Stimulated activated CD8-positive, alpha-beta memory T cell treated with anti-CD3 and anti-CD28 coated beads, Interleukin-15, amount 100 ng/mL, for 4 hours (primary cell): ENCODE data around the gene SLC15A2.
"Not testable (repeated sequence)": the region's sequence is repeated elsewhere in the genome, so short reads cannot be mapped to it uniquely, and the experiment has no call there.

ENCODE experiments used
- DNase-seq, 2 donors: peaks; one replicate each; pipeline ENCODE4 v3.0.0-alpha.2; 2020; ENCODE audit warnings: low read depth in 2 of 2

Gene SLC15A2, protein sequence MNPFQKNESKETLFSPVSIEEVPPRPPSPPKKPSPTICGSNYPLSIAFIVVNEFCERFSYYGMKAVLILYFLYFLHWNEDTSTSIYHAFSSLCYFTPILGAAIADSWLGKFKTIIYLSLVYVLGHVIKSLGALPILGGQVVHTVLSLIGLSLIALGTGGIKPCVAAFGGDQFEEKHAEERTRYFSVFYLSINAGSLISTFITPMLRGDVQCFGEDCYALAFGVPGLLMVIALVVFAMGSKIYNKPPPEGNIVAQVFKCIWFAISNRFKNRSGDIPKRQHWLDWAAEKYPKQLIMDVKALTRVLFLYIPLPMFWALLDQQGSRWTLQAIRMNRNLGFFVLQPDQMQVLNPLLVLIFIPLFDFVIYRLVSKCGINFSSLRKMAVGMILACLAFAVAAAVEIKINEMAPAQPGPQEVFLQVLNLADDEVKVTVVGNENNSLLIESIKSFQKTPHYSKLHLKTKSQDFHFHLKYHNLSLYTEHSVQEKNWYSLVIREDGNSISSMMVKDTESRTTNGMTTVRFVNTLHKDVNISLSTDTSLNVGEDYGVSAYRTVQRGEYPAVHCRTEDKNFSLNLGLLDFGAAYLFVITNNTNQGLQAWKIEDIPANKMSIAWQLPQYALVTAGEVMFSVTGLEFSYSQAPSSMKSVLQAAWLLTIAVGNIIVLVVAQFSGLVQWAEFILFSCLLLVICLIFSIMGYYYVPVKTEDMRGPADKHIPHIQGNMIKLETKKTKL

DNA sequence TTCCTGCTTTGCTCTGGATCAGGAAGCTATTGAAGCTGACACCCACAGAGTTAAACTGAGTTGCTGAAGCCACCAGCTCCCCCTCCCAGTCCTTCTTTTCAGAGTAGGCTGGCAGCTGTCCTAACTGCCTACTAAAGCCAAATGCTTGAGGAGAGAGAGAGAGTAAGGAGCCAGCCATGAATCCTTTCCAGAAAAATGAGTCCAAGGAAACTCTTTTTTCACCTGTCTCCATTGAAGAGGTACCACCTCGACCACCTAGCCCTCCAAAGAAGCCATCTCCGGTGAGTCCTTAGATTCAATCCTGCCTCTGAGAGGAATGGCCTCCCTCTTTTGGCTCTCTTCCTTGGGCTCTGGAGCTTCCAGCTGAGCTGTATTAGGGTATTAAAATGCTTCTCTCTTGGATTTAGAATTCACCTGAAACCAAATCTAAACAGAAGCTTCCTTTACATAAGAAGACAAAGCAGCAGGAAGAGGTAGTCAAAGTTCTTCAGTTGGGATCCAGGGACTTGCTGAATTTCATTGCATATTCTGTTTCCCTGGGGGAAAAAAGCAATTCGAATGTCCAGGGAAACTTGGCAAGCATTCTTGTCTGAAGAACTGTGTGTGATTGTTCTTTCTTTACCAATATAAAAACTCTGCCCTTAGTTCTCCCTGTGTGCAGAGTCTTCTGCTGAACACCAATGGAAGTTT is at the start of gene SLC15A2:
SLC15A2 (plus strand) TSS at position 101 of the 690 bp plus-strand sequence; CDS start at position 177, 76 bp downstream.
- DNase-seq, result no peak

DNA sequence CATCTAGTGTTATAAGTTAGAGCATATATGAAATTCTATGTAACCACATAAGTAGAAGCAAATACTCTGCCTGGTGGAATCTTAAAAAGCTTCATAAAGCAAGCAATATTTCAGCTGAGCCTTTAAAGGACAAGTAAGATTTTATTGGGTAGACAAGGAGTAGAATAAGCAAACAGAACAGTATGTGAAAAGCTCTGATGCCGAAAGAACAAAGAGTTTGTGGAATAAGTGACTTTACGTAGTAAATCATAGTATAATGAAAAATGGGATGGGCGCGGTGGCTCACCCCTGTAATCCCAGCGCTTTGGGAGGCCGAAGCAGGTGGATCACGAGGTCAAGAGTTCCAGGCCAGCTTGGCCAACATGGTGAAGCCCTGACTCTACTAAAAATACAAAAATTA is 49.3 kb upstream of the SLC15A2 start:
- no peak for DNase-seq

DNA sequence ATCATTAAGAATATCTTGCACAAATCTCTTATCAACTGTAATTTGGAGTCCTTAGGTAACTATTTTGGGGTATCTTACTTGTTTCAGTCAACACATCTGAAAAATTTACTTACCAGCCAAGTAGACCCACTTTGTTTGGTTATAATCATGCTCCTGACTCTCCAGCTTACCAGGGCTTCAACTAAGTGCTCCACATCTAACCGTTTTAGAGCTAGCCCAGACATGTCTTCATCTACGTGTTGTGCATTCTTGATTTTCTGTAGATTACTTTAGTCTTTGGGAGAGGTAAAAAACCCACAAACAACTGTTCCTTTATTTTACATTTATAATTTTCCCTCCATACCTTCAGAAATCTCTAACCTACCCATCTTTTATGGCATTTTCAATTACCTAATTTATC is 41.9 kb upstream of the SLC15A2 start:
- DNase-seq, result no peak

DNA sequence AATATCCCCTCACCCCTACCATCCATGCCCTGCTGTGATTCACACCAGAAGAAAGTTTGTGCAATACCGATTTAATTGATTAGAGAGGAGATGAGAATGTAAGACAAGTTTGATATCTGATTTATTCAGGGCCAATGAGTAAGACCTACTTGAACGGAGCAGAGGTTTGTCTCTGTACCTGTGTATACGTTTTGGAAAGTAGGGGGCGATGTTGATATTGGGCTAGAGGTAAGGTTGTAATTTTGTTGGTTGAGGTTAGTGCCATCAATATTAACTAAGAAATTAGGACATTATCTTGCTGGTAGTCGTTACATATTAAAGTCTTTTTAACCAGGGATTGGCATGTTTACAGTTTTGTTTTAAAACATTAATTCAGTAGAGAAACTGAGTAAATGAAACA is 38.6 kb upstream of the SLC15A2 start:
- DNase-seq, result no peak

DNA sequence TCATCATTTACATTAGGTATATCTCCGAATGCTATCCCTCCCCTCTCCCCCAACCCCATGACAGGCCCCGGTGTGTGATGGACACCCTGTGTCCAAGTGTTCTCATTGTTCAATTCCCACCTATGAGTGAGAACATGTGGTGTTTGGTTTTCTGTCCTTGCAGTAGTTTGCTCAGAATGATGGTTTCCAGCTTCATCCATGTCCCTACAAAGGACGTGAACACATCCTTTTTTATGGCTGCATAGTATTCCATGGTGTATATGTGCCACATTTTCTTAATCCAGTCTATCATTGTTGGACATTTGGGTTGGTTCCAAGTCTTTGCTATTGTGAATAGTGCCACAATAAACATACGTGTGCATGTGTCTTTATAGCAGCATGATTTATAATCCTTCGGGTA is 36.4 kb upstream of the SLC15A2 start:
- DNase-seq, result not testable (repeated sequence)

DNA sequence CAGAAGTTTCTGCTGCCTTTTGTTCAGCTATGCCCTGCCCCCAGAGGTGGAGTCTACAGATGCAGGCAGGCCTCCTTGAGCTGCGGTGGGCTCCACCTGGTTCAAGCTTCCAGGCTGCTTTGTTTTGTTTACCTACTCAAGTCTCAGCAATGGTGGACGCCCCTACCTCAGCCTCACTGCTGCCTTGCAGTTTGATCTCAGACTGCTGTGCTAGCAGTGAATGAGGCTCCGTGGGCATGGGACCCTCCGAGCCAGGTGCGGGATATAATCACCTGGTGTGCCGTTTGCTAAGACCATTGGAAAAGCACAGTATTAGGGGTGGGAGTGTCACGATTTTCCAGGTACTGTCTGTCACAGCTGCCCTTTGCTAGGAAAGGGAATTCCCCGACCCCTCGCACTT is 31.0 kb upstream of the SLC15A2 start:
- DNase-seq, result not testable (repeated sequence)

DNA sequence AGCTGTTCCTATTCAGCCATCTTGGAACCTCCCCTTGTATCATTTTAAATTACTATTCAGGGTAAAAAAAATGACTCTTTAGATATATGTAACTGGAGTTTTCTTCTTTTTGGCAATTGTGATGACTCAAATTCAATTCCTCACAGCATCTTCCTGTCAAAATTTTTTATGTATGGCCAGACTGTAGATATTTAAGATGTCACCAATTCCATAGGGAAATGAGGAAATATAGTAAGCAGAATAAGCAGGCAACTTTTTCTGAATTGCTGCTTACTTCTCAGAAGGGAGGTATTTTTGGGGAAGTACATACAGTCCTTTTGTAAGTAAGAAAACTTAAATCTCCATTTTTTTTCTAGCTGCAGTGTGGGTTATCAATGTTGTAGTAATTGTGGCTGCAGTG is 30.4 kb upstream of the SLC15A2 start:
- DNase-seq, result no peak

DNA sequence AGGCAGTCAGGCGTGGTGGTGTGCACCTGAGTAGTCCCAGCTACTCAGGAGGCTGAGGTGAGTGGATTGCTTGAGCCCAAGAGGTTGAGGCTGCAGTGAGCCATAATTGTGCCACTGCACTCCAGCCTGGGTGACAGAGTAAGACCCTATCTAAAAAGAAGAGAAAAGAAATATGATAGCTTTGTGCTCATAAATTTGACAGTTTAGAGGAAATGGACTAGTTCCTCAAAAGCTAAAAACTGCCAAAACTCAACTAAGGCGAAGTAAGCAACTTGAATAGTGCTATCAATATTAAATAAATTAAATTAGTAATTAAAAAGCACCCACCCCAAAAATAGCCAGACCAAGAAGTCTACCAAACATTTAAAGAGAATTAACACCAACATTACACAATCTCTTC is 24.5 kb upstream of the SLC15A2 start:
- DNase-seq, result no peak

DNA sequence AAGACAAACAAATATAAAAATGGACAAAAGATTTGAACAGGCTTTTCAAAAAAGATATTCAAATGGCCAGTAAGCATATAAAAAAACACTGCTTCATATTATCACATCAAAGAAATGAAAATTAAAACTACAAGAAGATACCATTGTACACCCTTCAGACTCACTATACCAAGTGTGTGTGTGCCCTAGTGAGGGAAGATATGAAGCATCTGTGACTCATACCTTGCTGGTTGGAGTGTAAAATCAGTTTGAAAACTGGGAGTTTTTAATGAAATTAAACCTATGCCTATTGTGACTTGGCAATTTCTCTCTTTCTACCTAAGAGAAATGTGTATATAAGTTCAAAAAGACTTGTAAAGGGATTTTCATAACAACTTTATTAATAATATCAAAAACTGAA is 23.5 kb upstream of the SLC15A2 start:
- no peak for DNase-seq

DNA sequence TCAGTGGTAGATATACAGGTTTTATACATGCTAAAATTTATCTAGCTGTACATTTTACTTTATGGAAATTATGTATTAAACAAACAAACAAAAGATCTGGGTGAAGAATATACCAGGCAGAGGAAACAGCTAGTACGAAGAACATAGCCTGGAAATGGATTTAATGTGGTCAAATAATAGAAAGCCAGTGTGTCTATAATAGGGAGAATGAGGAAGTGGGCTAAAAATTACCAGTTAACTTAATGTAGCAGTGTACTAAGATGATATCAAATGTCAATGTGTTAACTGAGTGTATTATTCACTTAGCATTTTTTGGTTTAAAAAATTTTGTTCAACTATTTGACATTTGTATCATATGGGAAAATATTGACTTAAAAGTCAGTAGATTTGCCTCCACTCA is 22.8 kb upstream of the SLC15A2 start:
- DNase-seq, result no peak

DNA sequence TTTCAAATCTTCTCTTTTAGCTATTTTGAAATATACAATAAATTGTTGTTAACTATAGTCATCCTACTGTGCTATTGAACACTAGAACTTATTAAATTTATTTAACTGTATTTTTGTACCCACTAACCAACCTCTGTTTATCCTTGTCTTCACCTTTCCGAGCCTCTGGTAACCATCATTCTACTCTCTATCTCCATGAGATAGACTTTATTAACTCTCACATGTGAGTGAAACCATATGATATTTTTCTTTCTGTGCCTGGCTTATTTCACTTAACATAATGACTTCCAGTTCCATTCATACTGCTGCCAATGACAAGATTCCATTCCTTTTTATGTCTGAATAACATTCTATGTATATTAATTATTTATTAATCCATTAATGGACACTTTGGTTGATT is 15.8 kb upstream of the SLC15A2 start:
- no peak for DNase-seq

DNA sequence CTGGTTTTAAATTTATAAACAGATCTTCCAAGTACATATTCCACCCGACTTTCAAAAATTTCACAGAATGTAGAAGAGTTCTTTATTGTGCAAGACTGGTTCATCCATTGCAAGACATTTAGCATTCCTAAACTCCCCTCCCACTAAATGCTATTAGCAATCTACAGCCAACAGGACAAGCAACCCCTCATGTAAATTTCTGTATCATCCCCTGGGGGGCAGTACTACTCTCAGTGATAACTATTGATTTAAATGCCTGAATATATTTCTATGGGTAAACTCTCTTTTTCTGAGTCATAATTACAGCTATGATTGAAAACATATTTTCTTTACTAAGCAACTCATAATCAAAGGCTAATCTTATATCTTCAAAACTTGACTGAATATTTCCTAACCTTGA is 10.7 kb upstream of the SLC15A2 start:
- DNase-seq, result no peak

DNA sequence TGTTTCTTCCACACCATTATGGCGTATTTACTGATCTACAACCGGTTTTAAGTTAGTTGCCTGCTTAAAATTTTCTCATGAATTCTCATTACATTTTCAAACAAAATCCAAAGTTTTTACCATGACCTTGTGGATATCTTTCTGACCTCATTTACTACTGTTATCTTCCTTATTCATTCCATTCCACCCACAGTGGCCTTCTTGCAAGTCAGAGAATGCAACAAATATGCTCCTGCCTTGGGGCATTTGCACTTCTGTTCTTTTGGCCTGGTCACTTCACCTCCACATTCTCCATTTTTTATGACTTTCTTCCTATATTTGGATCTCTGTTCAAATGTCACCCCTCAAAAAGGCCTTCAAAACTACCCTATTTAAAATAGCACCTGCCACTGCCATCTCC is 8.8 kb upstream of the SLC15A2 start:
- DNase-seq, result no peak

DNA sequence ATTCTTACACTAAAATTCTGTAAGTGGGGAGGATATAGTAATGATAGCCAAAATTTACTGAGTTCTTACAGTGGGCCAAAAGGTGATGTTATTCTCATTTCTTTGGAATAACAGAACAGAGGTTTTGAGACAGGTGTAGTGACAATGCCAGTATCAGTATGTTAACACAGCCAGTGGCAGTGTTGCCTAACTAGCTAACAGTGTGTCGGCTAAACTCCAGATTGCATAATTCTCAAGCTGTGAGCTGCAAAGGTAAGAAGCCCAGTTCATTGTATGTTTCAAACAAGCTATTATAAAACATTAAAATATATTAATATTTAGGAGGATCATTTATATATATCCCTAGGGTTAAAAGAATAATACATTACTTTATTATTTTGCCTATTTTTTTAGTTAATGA is 920 bp downstream of the SLC15A2 start:
- no peak for DNase-seq

DNA sequence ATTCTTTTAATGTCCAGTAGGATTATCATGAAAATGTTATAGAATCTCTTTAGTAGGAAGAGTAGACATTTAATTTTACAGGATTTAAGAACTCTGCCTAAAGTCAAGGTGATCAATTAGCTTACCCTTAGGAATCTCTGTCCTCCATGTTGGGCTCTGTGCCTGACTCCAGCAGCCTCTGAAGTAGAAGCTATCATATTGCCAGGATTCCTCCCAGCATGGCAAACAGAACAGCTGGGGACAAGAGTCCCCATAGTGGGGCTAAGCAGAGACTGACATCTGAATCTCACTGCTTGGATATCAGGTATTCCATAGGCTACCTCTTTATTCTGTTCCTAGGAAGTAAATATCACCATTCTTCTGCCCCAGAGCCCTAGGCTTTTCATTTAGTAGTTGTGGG is 1.5 kb downstream of the SLC15A2 start:
- DNase-seq, result no peak

DNA sequence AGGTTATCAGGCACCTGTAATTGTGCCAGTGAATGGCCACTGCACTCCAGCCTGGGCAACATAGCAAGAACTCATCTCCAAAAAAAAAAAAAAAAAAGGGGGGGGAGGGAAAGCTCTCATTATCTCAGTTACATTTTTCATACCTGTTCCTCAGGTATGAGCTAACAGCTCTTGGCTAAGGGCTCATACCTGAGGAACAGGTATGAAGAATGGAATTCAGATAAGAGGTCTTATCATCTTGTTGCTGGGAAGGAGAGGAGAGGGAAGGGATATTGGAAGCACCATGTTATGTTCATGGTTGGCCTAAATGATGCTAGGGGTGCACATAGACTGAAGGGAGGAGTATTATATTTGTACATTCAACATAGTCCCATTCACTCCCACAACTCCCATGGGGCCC is 2.6 kb downstream of the SLC15A2 start:
- no peak for DNase-seq

DNA sequence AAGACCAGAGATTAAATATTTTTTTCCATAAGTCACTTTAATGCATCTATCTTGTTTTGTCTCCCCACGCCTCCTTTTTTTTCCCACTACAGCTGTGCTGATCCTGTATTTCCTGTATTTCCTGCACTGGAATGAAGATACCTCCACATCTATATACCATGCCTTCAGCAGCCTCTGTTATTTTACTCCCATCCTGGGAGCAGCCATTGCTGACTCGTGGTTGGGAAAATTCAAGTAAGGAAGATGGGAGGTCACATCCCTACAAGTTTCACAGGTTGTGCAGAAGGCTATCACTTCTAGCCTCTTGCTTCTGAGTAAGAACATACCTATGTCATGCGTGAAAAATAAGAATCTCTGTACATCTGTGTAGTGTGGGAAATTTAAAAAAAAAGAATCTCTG is 3.1 kb downstream of the SLC15A2 start:
- no peak for DNase-seq

DNA sequence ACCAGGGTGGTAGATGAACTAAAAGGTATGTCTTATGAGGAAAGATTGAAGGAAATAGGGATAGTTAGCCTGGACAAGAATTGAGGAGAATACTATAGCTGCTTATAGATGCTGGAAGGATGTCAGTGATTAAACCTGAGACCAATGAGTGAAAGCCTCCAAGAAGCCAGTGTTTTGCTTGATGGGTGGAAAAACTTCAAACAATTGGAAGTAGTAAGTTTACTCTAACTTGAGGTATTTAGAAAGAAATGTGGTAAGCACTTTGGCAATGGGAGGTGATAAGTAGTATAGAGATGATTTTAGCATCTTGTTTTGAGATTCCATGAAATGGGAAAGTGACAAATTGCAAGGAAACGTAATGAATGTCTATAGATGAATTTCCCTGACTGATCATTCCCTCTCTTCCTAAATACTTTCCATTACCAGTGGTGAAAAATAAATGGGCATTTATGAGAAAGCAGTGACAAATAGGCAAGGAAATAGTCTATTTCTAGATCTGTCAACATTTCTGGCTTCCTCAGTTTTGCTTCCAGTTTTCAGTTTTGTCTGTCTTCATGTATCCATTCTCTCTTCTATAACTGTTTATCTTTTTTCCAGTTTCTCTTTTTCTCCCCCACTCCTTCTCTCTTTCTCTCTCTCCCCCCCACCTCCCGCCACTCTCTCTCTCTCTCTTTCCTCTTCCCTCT is 19.2 kb downstream of the SLC15A2 start:
- DNase-seq, result no peak

DNA sequence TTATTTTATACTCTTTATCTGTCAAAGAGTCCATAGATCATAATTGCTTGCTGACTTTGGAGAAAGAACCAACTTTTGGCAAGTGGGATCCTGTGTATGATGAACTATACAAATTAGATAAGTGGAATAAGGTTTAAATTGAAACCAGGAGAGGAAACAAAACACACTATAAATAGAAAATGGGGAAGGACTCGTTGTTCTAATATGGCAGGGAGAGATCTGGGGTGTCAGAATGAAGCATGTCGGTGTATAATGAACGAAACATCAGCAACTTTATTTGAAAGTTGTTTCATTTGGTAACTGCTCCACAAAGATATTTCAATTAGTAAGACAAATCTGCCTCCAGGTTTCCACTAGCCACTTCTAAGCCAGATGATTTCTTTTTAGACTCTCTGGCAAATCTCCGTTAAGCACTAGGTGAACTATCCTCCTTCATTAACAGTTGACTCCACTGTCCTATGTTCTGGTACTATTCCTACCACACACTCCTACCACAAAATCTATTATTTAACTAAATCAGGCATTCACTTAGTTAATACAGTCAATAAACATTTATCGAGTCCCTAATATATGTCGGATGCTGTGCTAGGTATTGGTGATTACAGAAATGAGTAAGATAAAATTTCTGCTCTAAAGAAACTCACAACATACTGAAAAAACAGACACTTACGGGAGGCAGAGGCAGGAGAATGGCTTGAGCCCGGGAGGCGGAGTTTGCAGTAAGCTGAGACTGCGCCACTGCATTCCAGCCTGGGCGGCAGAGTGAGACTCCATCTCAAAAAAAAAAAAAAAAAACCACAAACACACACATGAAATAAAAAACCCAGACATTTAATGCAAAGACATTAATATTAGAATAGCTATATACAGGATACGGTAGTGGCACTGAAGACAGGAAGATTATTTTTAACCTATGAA is 20.1 kb downstream of the SLC15A2 start:
- no peak for DNase-seq

DNA sequence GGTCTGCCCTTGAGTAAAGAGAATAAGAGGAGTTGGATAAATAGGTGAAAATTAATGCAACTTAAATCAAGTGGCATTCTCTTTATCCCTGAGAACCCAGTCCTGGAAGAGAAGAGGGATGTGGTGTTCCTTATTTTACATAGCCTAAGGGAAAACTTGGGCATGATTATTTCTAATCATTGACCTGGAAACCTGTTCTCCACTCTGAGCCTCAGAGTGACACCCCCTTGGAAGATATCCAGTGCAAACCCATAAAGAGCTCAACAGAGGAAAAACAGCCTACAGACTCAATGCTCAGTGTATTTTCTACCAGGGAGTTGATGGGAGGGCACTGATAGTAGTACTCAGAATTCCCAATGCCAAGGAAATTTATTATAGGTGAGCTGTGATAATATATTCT is 22.0 kb downstream of the SLC15A2 start:
- DNase-seq, result no peak
